SK-N-SH (cell line): ENCODE data around the gene ARMH3. TPM values are rescaled to one million over a fixed set of nuclear protein-coding genes. Genes with fewer than 3 reads are reported as not detected.

Experiments used
- CTCF ChIA-PET: fragments of 300-600, 350-600 bp; formaldehyde crosslinking; extraction: SDS; loops from one replicate; lab custom pipeline; 2021; lab: Yijun Ruan, JAX
- POLR2A ChIA-PET: fragments of 350-600 bp; sonication (Branson Sonifier 250); formaldehyde crosslinking; extraction: SDS; loops from one replicate; lab custom pipeline; 2020; ENCODE audit warnings: antibody characterized with exemption, inconsistent platforms; lab: Yijun Ruan, JAX
- DNase-seq: peaks from one replicate; pipeline ENCODE4 v3.0.0; 2012
- H2AFZ ChIP-seq: fragments of 200-600 bp; sonication (generic); 2 replicates; pipeline ENCODE4 v1.8.1; 2016; ENCODE audit warnings: antibody characterized with exemption, mild to moderate bottlenecking, low read depth
- H3F3A ChIP-seq: fragments of 200-600 bp; sonication (generic); replicated peaks from 2 replicates; pipeline ENCODE3; 2016; ENCODE audit warnings: antibody characterized with exemption, mild to moderate bottlenecking; ENCODE audit not compliant: insufficient read depth
- H3K27ac ChIP-seq, 2 experiments: fragments of 200-500 bp in 1 of 2; fragments of 200-600 bp in 1 of 2; sonication (Bioruptor generic) in 1 of 2; sonication (generic), shearing (Covaris generic) in 1 of 2; 2 replicates each; pipeline versions ENCODE4 v1.5.1 to v1.6.1; 2014 to 2016; ENCODE audit warnings: low read depth in 2 of 2, inconsistent platforms in 1 of 2, low read length in 1 of 2, mild to moderate bottlenecking in 1 of 2, mixed read lengths in 1 of 2
- H3K27me3 ChIP-seq: fragments of 200-600 bp; sonication (generic), shearing (Covaris generic); 2 replicates; pipeline ENCODE4 v1.6.1; 2016; ENCODE audit warnings: mixed run types; ENCODE audit not compliant: insufficient read depth
- H3K36me3 ChIP-seq, 2 experiments: fragments of 200-500 bp in 1 of 2; fragments of 200-600 bp in 1 of 2; sonication (Bioruptor generic) in 1 of 2; sonication (generic) in 1 of 2; replicated peaks in 1 of 2; 2 replicates each; pipeline versions ENCODE3 to v1.5.1; 2014 to 2016; ENCODE audit warnings: low read length in 1 of 2, mild to moderate bottlenecking in 1 of 2; ENCODE audit not compliant: insufficient read depth in 2 of 2, control insufficient read depth in 1 of 2
- H3K4me1 ChIP-seq, 2 experiments: fragments of 200-500 bp in 1 of 2; fragments of 200-600 bp in 1 of 2; sonication (Bioruptor generic) in 1 of 2; sonication (generic), shearing (Covaris generic) in 1 of 2; 2 replicates each; pipeline versions ENCODE4 v1.5.1 to v1.6.1; 2014 to 2016; ENCODE audit warnings: low read depth in 1 of 2, low read length in 1 of 2, mixed run types in 1 of 2; ENCODE audit not compliant: insufficient read depth in 2 of 2, control insufficient read depth in 1 of 2
- H3K4me2 ChIP-seq: fragments of 200-600 bp; sonication (generic), shearing (Covaris generic); 2 replicates; pipeline ENCODE4 v1.6.1; 2017; ENCODE audit warnings: mixed run types
- H3K4me3 ChIP-seq, 2 experiments: fragments of 200-500 bp in 1 of 2; fragments of 200-600 bp in 1 of 2; sonication (Bioruptor generic) in 1 of 2; sonication (generic), shearing (Covaris generic) in 1 of 2; 2 replicates each; pipeline versions ENCODE4 v1.5.1 to v1.8.1; 2014 to 2016; ENCODE audit warnings: low read depth in 2 of 2, inconsistent platforms in 1 of 2, low read length in 1 of 2, mild to moderate bottlenecking in 1 of 2, mixed read lengths in 1 of 2, moderate library complexity in 1 of 2
- H3K79me2 ChIP-seq: fragments of 200-600 bp; sonication (generic); 2 replicates; pipeline ENCODE4 v1.8.1; 2017; ENCODE audit warnings: mild to moderate bottlenecking; ENCODE audit not compliant: insufficient read depth
- H3K9ac ChIP-seq: fragments of 200-600 bp; sonication (generic); 2 replicates; pipeline ENCODE4 v1.6.1; 2017; ENCODE audit warnings: mixed run types
- H3K9me2 ChIP-seq: fragments of 200-600 bp; sonication (generic); 2 replicates; pipeline ENCODE4 v1.6.1; 2017; ENCODE audit warnings: mixed run types
- H3K9me3 ChIP-seq: fragments of 200-600 bp; sonication (generic); 2 replicates; pipeline ENCODE4 v1.6.1; 2017; ENCODE audit warnings: mixed run types, mild to moderate bottlenecking, moderate library complexity
- H4K20me1 ChIP-seq: fragments of 200-600 bp; sonication (generic); 2 replicates; pipeline ENCODE4 v1.6.1; 2017; ENCODE audit warnings: mild to moderate bottlenecking, mixed run types; ENCODE audit not compliant: insufficient read depth
- CHD2 ChIP-seq: fragments of 150-350 bp; IDR thresholded peaks from 2 replicates; pipeline ENCODE4 v1.6.1; 2018; ENCODE audit warnings: low read length; ENCODE audit not compliant: partially characterized antibody
- EP300 ChIP-seq, 2 experiments: IDR thresholded peaks; 2 replicates each; pipeline versions ENCODE4 v1.4.0 to v1.6.1; 2012; ENCODE audit warnings: borderline replicate concordance in 1 of 2, low read depth in 1 of 2, low read length in 1 of 2
- FOSL2 ChIP-seq: IDR thresholded peaks from 2 replicates; pipeline ENCODE4 v1.4.0; 2012; ENCODE audit warnings: low read depth, mild to moderate bottlenecking, moderate library complexity, borderline replicate concordance
- FOXJ3 ChIP-seq: sonication (generic); formaldehyde crosslinking; IDR thresholded peaks from 2 replicates; pipeline ENCODE4 v1.5.1; 2020; ENCODE audit warnings: mild to moderate bottlenecking, missing genetic modification reagents
- FOXM1 ChIP-seq: IDR thresholded peaks from 2 replicates; pipeline ENCODE4 v1.4.0; 2012; ENCODE audit warnings: low read depth, mild to moderate bottlenecking
- GATA2 ChIP-seq: sonication (generic); formaldehyde crosslinking; IDR thresholded peaks from 2 replicates; pipeline ENCODE4 v1.5.0; 2020; ENCODE audit warnings: mild to moderate bottlenecking, missing genetic modification reagents
- IRF3 ChIP-seq: fragments of 150-350 bp; IDR thresholded peaks from 2 replicates; pipeline ENCODE4 v1.6.1; 2016; ENCODE audit warnings: mild to moderate bottlenecking, low read depth, low read length
- JUND ChIP-seq: IDR thresholded peaks from 2 replicates; pipeline ENCODE4 v1.4.0; 2012
- NFIC ChIP-seq: IDR thresholded peaks from 2 replicates; pipeline ENCODE4 v1.4.0; 2012; ENCODE audit warnings: borderline replicate concordance
- PBX3 ChIP-seq: IDR thresholded peaks from 2 replicates; pipeline ENCODE4; 2012
- RAD21 ChIP-seq: IDR thresholded peaks from 2 replicates; pipeline ENCODE4 v1.6.1; 2012; ENCODE audit warnings: mild to moderate bottlenecking, low read length
- RXRA ChIP-seq: IDR thresholded peaks from 2 replicates; pipeline ENCODE4 v1.4.0; 2012; ENCODE audit warnings: low read depth, mild to moderate bottlenecking, borderline replicate concordance
- SIN3A ChIP-seq: IDR thresholded peaks from 2 replicates; pipeline ENCODE4 v1.6.1; 2012; ENCODE audit warnings: low read depth, mild to moderate bottlenecking, low read length, moderate library complexity, borderline replicate concordance
- SMC3 ChIP-seq: IDR thresholded peaks from 2 replicates; pipeline ENCODE4 v1.6.1; 2012; ENCODE audit warnings: low read depth, low read length, improper control_type of control experiment
- TAF1 ChIP-seq: IDR thresholded peaks from 2 replicates; pipeline ENCODE4 v1.6.1; 2012; ENCODE audit warnings: low read depth, mild to moderate bottlenecking, low read length, moderate library complexity, borderline replicate concordance
- YY1 ChIP-seq: IDR thresholded peaks from 2 replicates; pipeline ENCODE4 v1.4.0; 2012; ENCODE audit warnings: low read depth, mild to moderate bottlenecking
- WGBS: methylation state at CpG from one replicate; pipeline ENCODE4 v1.1.6; 2017; ENCODE audit warnings: low lambda C conversion rate; 5-methylcytosine and 5-hydroxymethylcytosine counted together
- polyA plus RNA-seq, 3 experiments: library from polyadenylated mRNA; depleted of rRNA; stranded (reverse); fragments of >200 nt; gene quantifications; 2 replicates each; pipeline ENCODE4 v1.2.3, GENCODE V29; 2012
- TF ChIP-seq, protein P1 (sequence below): fragments of 200-600 bp; sonication (generic); IDR thresholded peaks from 2 replicates; pipeline ENCODE4 v1.6.1; 2017; ENCODE audit warnings: antibody characterized with exemption, mild to moderate bottlenecking, moderate library complexity

The ARMH3 gene
- polyA plus RNA-seq, 1 of the 3 experiments (the other 2 are of a cell fraction): 12.1 TPM

GRCh38 chr10:101961591-101962498 is 94.1 kb downstream of the ARMH3 start:
- WGBS: 61% methylated on average over 5 of the region's 5 CpGs
- no peak for DNase-seq
- H3F3A ChIP-seq: peaks cover 23% of the 10 kb centered on the region
- no peaks in the 10 kb centered on the region for H3K27me3 ChIP-seq
- peaks cover 6 to 8% of the 10 kb centered on the region in 2 experiments for H3K36me3 ChIP-seq
- no peak overlapping the region for H3K9ac ChIP-seq
- H3K4me1 ChIP-seq: peaks cover 5% of the 10 kb centered on the region in 2 experiments; a peak in 1 of 4 replicates
- no peaks in the 10 kb centered on the region for H3K9me3 ChIP-seq
- H3K4me2 ChIP-seq: peak overlapping the region; percentile 16; the same call in 1 of the 2 replicates
- TF ChIP-seq SMC3 (no peak), JUND (no peak), FOSL2 (peak; percentile 5; the same call in 1 of the 2 replicates), NFIC (no peak), SIN3A (no peak), PBX3 (peak; percentile 56), EP300 (IDR thresholded peaks at IDR 0.05; ENCODE audit: borderline replicate concordance in 1 of 2, low read depth in 1 of 2, low read length in 1 of 2) (no peak), YY1 (no peak), CHD2 (no peak), GATA2 (CRISPR knock-in tag) (no peak), RAD21 (no peak), IRF3 (no peak), TAF1 (no peak), FOXJ3 (CRISPR knock-in tag) (no peak), RXRA (no peak), FOXM1 (no peak)
- TF ChIP-seq, protein P1, sequence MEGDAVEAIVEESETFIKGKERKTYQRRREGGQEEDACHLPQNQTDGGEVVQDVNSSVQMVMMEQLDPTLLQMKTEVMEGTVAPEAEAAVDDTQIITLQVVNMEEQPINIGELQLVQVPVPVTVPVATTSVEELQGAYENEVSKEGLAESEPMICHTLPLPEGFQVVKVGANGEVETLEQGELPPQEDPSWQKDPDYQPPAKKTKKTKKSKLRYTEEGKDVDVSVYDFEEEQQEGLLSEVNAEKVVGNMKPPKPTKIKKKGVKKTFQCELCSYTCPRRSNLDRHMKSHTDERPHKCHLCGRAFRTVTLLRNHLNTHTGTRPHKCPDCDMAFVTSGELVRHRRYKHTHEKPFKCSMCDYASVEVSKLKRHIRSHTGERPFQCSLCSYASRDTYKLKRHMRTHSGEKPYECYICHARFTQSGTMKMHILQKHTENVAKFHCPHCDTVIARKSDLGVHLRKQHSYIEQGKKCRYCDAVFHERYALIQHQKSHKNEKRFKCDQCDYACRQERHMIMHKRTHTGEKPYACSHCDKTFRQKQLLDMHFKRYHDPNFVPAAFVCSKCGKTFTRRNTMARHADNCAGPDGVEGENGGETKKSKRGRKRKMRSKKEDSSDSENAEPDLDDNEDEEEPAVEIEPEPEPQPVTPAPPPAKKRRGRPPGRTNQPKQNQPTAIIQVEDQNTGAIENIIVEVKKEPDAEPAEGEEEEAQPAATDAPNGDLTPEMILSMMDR: no peak
- TF ChIP-seq, all 33 proteins: peak for 2
- Histone ChIP-seq H3K9me2 (no peaks in the 10 kb centered on the region), H3K4me3 (no peak overlapping the region), H4K20me1 (no peaks in the 10 kb centered on the region), H3K79me2 (no peaks in the 10 kb centered on the region; the same call in 1 of the 2 replicates), H2AFZ (no peak overlapping the region), H3K27ac (peak overlapping the region in 1 of 2 experiments; percentile 63; a peak in 2 of 4 replicates)
- ChIA-PET POLR2A (interaction anchor here (0.7 kb wide), 2 partner anchors 13 to 16 kb away, joined by 5 to 6 read pairs; no protein-coding TSS in a partner anchor), CTCF (interaction anchor here (0.6 to 1.1 kb wide), 4 partner anchors 21 to 391 kb away, joined by 3 to 5 read pairs (median 4); no protein-coding TSS in a partner anchor)
